Naive thymus-derived CD4-positive, alpha-beta T cell (primary cell): ENCODE data around the gene ZNF799. TPM values are rescaled to one million over a fixed set of nuclear protein-coding genes. Genes with fewer than 3 reads are reported as not detected.

Experiments used
- ATAC-seq: fragments of 150-1000 bp; cut with Tn5 transposase; 2 replicates; pipeline ENCODE4 v1.10.0; 2021; ENCODE audit warnings: mild to moderate bottlenecking, moderate library complexity
- CTCF ChIA-PET: fragments of 350-600 bp; sonication (Branson Sonifier 250); formaldehyde crosslinking; loops from one replicate; lab custom pipeline; 2021; ENCODE audit warnings: antibody characterized with exemption; lab: Charles Lee
- POLR2A ChIA-PET: fragments of 350-600 bp; sonication (Branson Sonifier 250); formaldehyde crosslinking; loops from one replicate; lab custom pipeline; 2021; ENCODE audit warnings: antibody characterized with exemption, inconsistent platforms; lab: Charles Lee
- DNase-seq, 9 donors: peaks; one replicate each; pipeline versions ENCODE4 v3.0.0 to v3.0.0-alpha.2; 2020 to 2022; ENCODE audit warnings: mixed read lengths in 1 of 9
- H3K27ac ChIP-seq: one replicate; pipeline ENCODE4 v1.7.0; 2013; ENCODE audit warnings: mild to moderate bottlenecking, low read depth, low read length, moderate library complexity
- H3K27me3 ChIP-seq, 2 donors: one replicate each; pipeline ENCODE4 v1.7.0; 2013; ENCODE audit warnings: low read length in 2 of 2, mild to moderate bottlenecking in 2 of 2, moderate library complexity in 2 of 2; ENCODE audit not compliant: control insufficient read depth in 2 of 2, insufficient read depth in 2 of 2
- H3K36me3 ChIP-seq, 3 experiments: 1 replicate in 2 of 3; 2 replicates in 1 of 3; pipeline ENCODE4 v1.7.0; 2013; ENCODE audit warnings: low read length in 3 of 3, mild to moderate bottlenecking in 3 of 3, moderate library complexity in 1 of 3; ENCODE audit not compliant: insufficient read depth in 3 of 3, control insufficient read depth in 2 of 3
- H3K4me1 ChIP-seq, 2 donors: one replicate each; pipeline ENCODE4 v1.7.0; 2013; ENCODE audit warnings: low read length in 2 of 2, mild to moderate bottlenecking in 2 of 2, moderate library complexity in 1 of 2; ENCODE audit not compliant: control insufficient read depth in 2 of 2, insufficient read depth in 2 of 2
- H3K4me3 ChIP-seq: 2 replicates; pipeline ENCODE4 v1.7.0; 2013; ENCODE audit warnings: mild to moderate bottlenecking, low read length
- H3K9me3 ChIP-seq, 3 experiments: 1 replicate in 2 of 3; 2 replicates in 1 of 3; pipeline ENCODE4 v1.7.0; 2013; ENCODE audit warnings: low read length in 3 of 3; ENCODE audit not compliant: control insufficient read depth in 2 of 3
- H3K27ac Mint-ChIP-seq, 9 donors: one replicate each; pipeline ENCODE4 v1.8.0; 2020 to 2022; ENCODE audit warnings: mixed read lengths in 9 of 9, mild to moderate bottlenecking in 8 of 9, moderate library complexity in 5 of 9, inconsistent platforms in 2 of 9
- H3K27me3 Mint-ChIP-seq, 5 donors: one replicate each; pipeline ENCODE4 v1.8.0; 2021 to 2022; ENCODE audit warnings: mixed read lengths in 5 of 5, mild to moderate bottlenecking in 1 of 5
- H3K36me3 Mint-ChIP-seq, 5 donors: one replicate each; pipeline ENCODE4 v1.8.0; 2020 to 2022; ENCODE audit warnings: mixed read lengths in 5 of 5, mild to moderate bottlenecking in 3 of 5, inconsistent platforms in 1 of 5
- H3K4me1 Mint-ChIP-seq, 7 donors: one replicate each; pipeline ENCODE4 v1.8.0; 2020 to 2022; ENCODE audit warnings: mixed read lengths in 7 of 7, mild to moderate bottlenecking in 3 of 7, inconsistent platforms in 1 of 7
- H3K4me3 Mint-ChIP-seq, 10 donors: one replicate each; pipeline ENCODE4 v1.8.0; 2020 to 2022; ENCODE audit warnings: mild to moderate bottlenecking in 10 of 10, mixed read lengths in 10 of 10, moderate library complexity in 6 of 10, inconsistent platforms in 2 of 10
- H3K9me3 Mint-ChIP-seq, 11 donors: one replicate each; pipeline ENCODE4 v1.8.0; 2020 to 2022; ENCODE audit warnings: mixed read lengths in 11 of 11, mild to moderate bottlenecking in 4 of 11, inconsistent platforms in 1 of 11, moderate library complexity in 1 of 11
- intact Hi-C, 2 donors: fragments of 100-400 bp; cut with micrococcal nuclease; formaldehyde crosslinking; loops; one replicate each; pipeline ENCODE4 v1.15.1; 2023
- polyA plus RNA-seq, 2 donors: library from polyadenylated mRNA; unstranded; fragments of 300-500 nt; fragmentation: Illumina TruSeq; gene quantifications; one replicate each; pipeline ENCODE4 v1.2.3, GENCODE V29; 2021
- total RNA-seq, 6 experiments: library from RNA in 5 of 6; stranded (reverse) in 5 of 6; gene quantifications; 1 replicate in 5 of 6; 2 replicates in 1 of 6; pipeline ENCODE4 v1.2.3 and lab custom pipeline; 2021 to 2026

Gene ZNF799
- total and polyA plus RNA-seq, 7 experiments from 2014 or later = 1.7 to 9.9 (median 4.4) TPM

DNA sequence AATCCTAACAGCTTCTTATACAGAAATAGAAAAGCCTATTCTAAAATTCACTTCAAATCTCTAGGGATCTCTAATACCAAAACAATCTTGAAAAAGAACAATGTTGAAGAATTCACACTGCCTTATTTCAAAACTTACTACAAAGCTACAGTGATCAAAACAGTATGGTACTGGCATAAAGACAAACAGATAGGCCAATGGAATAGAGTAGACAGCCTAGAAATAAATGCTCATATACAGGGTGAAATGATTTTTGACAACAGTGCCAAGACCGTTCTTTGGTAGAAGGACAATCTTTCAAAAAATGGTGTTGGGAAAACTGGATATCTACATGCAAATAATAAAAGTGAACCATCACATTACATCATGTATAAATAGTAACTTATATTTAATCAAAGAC lies 55.9 kb downstream of the ZNF799 start:
- no peak overlapping the region for H3K27ac ChIP-seq
- DNase-seq (no peak), ATAC-seq (no peak)
- H3K27me3 ChIP-seq = no peaks in the 10 kb centered on the region
- Mint-ChIP-seq H3K27ac (no peak overlapping the region), H3K4me3 (no peak overlapping the region), H3K27me3 (no peaks in the 10 kb centered on the region), H3K9me3 (peaks cover 3 to 69% (median 36%) of the 10 kb centered on the region in 11 donors), H3K4me1 (peaks cover 0 to 2% (median 0%) of the 10 kb centered on the region in 7 donors), H3K36me3 (peaks cover 9 to 33% (median 13%) of the 10 kb centered on the region in 5 donors)
- H3K9me3 ChIP-seq = peaks cover 6 to 19% (median 7%) of the 10 kb centered on the region in 3 experiments
- H3K4me3 ChIP-seq = no peak overlapping the region
- ChIA-PET POLR2A (interaction anchor here (1.2 kb wide), 1 partner anchor 12 kb away, joined by 6 read pairs; the partner anchor contains the start of gene ZNF563), CTCF (interaction anchor here (0.9 kb wide), 1 partner anchor 161 kb away, joined by 3 read pairs; no protein-coding TSS in a partner anchor)
- no peaks in the 10 kb centered on the region for H3K36me3 ChIP-seq
- no peaks in the 10 kb centered on the region for H3K4me1 ChIP-seq
- intact Hi-C loops = loop anchor here in 1 of 2 donors (10.0 kb wide), 1 partner anchor 290 kb away; the partner anchor contains the start of gene ZNF878

Other genes starting within 250 kb of the ZNF799 start
- gene ZNF625, start 244.5 kb downstream of the ZNF799 start, total RNA-seq = 1 to 10 TPM; 1.1 to 5.2 (median 4.2) TPM
- gene ZNF625, start 244.5 kb downstream of the ZNF799 start, polyA plus RNA-seq = 1 to 10 TPM in 1 of 2 donors, under 1 TPM in 1; 0.45 to 1.1 TPM
- gene ZNF136, start 238.2 kb downstream of the ZNF799 start, total RNA-seq = 10 to 100 TPM; 16.8 to 36.8 (median 31.1) TPM
- 10 to 100 TPM; 14.0 to 23.9 TPM for gene ZNF136, start 238.2 kb downstream of the ZNF799 start, polyA plus RNA-seq
- 10 to 100 TPM; 16.3 to 67.4 (median 31.3) TPM for gene ZNF44, start 106.4 kb downstream of the ZNF799 start, total RNA-seq
- 10 to 100 TPM; 19.2 to 32.2 TPM for gene ZNF44, start 106.4 kb downstream of the ZNF799 start, polyA plus RNA-seq
- gene ZNF563, start 67.6 kb downstream of the ZNF799 start, total RNA-seq = 10 to 100 TPM in 2 of 5 experiments, 1 to 10 TPM in 3; 2.8 to 23.2 (median 6.1) TPM
- 1 to 10 TPM; 6.8 to 9.8 TPM for gene ZNF563, start 67.6 kb downstream of the ZNF799 start, polyA plus RNA-seq
- 1 to 10 TPM in 2 of 5 experiments, under 1 TPM in 3; 0.44 to 6.0 (median 0.58) TPM for gene ZNF442, start 35.6 kb downstream of the ZNF799 start, total RNA-seq
- 1 to 10 TPM; 1.1 TPM for gene ZNF442, start 35.6 kb downstream of the ZNF799 start, polyA plus RNA-seq
- 1 to 10 TPM; 3.0 to 9.1 (median 4.1) TPM for gene ZNF443, start 39.8 kb upstream of the ZNF799 start, total RNA-seq
- 1 to 10 TPM; 1.6 to 3.9 TPM for gene ZNF443, start 39.8 kb upstream of the ZNF799 start, polyA plus RNA-seq
- 1 to 10 TPM; 2.2 to 8.0 (median 5.3) TPM for gene ZNF709, start 83.5 kb upstream of the ZNF799 start, total RNA-seq
- gene ZNF709, start 83.5 kb upstream of the ZNF799 start, polyA plus RNA-seq = 1 to 10 TPM; 2.0 to 3.3 TPM
- gene ZNF564, start 150.2 kb upstream of the ZNF799 start, total RNA-seq = 10 to 100 TPM; 10.5 to 33.6 (median 19.0) TPM
- gene ZNF564, start 150.2 kb upstream of the ZNF799 start, polyA plus RNA-seq = 10 to 100 TPM; 15.3 to 17.9 TPM
- gene ZNF490, start 209.5 kb upstream of the ZNF799 start, total RNA-seq = 10 to 100 TPM; 10.3 to 14.9 (median 11.6) TPM
- gene ZNF490, start 209.5 kb upstream of the ZNF799 start, polyA plus RNA-seq = 1 to 10 TPM; 4.6 to 5.3 TPM
- gene ZNF791, start 209.6 kb upstream of the ZNF799 start, total RNA-seq = 10 to 100 TPM; 29.1 to 53.3 (median 38.7) TPM
- gene ZNF791, start 209.6 kb upstream of the ZNF799 start, polyA plus RNA-seq = 10 to 100 TPM; 12.6 to 13.1 TPM